VCaP (cell line): ENCODE measurements around the gene SMARCC2.

Source experiments
- H3K27ac ChIP-seq: fragments of 450-650 bp; 2 replicates; pipeline ENCODE4 v1.5.1; 2017
- TF ChIP-seq, protein P1 (sequence below): fragments of 450-650 bp; conservative IDR thresholded peaks from 2 replicates; pipeline ENCODE4 v1.5.1; 2017; ENCODE audit warnings: mild to moderate bottlenecking, moderate library complexity

The SMARCC2 gene

DNA sequence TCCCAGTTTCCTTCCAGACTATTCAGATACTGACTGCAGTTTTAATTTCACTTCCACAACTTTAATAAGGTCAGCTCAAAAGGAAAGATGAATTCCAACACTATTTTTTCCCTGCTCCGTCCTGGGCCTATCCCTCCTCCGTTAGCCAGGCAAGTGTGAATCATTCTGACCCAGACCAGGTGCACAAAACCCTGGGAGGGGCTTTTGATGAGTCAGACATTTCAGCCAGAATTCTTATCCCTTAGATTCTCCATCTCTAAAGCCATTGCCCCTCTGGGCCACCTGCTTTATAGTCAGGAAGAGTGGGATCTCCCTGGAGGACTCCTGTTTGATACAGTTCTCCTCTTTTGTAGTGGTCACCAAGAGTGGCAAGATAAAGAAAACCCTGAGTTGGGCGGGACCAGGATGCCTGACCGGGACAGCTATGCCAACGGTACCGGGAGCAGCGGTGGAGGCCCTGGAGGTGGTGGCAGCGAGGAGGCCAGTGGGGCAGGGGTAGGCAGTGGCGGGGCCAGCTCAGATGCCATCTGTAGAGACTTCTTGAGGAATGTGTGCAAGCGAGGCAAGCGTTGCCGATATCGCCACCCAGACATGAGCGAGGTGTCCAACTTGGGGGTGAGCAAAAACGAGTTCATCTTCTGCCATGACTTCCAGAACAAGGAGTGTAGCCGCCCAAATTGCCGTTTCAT is 69.0 kb downstream of the SMARCC2 start:
- H3K27ac ChIP-seq = peak overlapping the region; percentile 98
- TF ChIP-seq, protein P1, sequence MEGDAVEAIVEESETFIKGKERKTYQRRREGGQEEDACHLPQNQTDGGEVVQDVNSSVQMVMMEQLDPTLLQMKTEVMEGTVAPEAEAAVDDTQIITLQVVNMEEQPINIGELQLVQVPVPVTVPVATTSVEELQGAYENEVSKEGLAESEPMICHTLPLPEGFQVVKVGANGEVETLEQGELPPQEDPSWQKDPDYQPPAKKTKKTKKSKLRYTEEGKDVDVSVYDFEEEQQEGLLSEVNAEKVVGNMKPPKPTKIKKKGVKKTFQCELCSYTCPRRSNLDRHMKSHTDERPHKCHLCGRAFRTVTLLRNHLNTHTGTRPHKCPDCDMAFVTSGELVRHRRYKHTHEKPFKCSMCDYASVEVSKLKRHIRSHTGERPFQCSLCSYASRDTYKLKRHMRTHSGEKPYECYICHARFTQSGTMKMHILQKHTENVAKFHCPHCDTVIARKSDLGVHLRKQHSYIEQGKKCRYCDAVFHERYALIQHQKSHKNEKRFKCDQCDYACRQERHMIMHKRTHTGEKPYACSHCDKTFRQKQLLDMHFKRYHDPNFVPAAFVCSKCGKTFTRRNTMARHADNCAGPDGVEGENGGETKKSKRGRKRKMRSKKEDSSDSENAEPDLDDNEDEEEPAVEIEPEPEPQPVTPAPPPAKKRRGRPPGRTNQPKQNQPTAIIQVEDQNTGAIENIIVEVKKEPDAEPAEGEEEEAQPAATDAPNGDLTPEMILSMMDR = no peak

DNA sequence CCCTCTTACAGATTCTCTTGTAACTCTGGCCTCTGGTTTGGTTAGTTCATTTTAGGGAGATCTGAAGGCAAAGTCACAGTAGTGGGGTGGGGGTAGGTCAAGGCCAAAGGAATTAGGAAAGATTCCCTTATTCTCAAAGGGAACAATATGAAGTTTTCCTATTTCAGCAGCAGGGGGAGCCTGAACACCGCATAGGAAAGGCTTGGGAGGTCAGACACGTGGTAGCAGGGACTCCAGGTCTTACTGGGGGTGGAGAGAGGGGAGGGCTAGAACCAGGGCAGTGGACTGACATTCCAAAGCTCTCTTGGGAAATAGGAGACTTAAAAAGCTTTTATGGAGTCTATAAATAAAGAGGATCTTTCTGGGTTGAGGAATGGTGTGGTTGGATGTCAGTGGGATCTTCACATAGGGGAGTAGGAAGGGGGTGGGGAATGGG is 69.9 kb downstream of the SMARCC2 start:
- peak overlapping the region; percentile 98 for H3K27ac ChIP-seq
- TF ChIP-seq, protein P1 = peak; percentile 94

DNA sequence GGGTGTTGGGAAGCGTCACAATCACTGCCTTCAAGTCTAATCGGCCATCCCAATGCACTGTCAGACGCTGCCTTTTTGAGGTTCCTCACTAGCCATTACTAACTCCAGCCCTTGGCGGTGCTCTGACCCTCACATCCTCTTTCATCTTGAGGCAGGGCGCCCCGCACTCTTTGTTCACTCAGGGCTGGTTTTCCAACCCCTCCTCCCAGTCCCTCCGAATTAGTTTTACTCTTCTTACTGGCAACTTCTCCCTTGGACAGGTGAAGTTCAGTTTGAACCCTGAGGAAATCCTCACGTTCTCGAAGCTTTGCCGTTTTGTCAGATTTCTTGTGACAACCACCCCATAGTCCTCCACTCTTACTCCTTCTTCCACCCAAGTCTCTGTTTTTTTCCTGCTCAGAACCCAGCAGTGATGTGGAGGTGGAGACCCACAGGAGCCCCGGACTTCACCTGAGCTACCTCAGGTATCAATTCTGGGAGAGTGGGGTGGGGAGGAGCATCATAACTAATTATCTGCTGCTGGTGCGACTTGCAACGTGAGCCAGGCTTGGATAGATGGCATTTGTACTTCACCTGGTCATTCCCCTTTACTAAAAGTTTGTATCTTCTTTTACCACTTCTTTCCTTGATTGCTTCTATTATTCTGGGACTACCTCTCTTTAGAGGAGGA is 70.5 kb downstream of the SMARCC2 start:
- peak overlapping the region; percentile 98 for H3K27ac ChIP-seq
- TF ChIP-seq, protein P1 = no peak

DNA sequence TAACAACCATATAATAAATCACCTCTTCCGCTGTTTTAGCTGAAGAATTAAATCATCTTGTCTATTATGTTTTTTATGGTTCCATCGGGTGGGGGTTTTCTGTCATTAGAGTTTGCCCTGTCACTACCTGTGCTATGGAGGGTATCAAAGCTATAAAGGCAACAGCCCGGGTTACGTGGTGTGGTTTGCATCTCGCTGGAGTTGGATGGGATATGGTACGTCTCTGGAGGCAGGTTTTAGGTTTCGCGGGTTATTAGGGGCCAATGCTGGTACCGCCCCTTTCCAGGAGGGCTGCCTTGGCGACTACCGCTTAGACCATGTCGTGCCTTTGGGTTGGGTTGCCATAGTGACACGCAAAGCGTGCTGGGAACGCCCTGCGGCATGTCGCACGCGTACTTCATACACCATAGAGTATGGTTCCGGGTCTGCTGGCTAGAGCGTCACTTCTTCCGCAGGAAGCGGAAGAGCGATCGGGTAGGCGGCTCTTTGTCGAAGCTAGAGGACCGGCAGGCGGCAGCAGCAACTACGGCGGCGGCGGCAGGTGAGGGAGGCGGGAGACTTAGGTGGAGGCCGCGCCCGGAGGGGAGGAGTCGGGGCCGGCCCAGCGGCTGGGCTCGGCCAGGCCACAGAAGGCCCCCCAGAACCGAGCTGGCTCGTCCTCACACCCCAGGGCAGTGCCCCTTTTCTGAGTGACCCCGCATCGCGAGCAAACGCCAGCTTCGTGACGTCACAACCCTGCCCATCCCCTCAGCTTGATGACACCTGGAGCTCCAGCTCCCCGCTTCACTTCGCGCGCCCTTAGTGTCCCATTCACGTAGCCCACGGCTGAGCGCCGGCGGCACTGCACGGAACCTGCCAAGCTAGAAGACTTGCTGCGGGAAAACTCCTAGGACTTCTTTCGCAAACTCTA is 71.2 kb downstream of the SMARCC2 start, which contains the start of gene ZC3H10:
TSS of gene ZC3H10 (plus strand) at position 489 of the 910 bp plus-strand sequence. CDS start 2,297 bp downstream, outside the sequence.
- TF ChIP-seq, protein P1 = peak; percentile 53

DNA sequence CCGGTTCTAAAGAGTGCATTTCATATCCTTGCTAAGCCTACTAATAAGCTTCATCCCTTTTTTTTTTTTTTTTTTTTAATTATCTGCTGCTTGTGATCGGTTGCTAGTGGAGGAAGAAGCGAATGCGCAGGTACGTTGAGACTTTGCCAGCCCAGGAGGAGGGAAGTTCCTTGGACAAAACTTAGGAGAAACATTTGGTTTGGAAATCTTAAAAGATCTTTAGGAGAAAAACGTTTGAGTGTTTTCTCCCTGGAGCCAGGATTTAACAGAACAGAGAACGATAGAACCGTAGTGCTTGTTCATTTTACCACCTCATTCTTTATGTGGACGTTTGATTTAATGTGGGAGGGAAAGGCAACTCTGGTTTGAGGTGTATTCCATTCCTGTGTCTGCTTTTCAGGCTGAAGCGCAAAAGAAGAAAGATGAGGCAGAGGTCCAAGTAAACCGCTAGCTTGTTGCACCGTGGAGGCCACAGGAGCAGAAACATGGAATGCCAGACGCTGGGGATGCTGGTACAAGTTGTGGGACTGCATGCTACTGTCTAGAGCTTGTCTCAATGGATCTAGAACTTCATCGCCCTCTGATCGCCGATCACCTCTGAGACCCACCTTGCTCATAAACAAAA is 72.1 kb downstream of the SMARCC2 start:
- H3K27ac ChIP-seq = peak overlapping the region; percentile 98

More for the DNA sequence above, 71.2 kb downstream of the SMARCC2 start, which contains the start of gene ZC3H10:
- H3K27ac ChIP-seq = peak within 1 kb of the TSS; percentile 98

DNA sequence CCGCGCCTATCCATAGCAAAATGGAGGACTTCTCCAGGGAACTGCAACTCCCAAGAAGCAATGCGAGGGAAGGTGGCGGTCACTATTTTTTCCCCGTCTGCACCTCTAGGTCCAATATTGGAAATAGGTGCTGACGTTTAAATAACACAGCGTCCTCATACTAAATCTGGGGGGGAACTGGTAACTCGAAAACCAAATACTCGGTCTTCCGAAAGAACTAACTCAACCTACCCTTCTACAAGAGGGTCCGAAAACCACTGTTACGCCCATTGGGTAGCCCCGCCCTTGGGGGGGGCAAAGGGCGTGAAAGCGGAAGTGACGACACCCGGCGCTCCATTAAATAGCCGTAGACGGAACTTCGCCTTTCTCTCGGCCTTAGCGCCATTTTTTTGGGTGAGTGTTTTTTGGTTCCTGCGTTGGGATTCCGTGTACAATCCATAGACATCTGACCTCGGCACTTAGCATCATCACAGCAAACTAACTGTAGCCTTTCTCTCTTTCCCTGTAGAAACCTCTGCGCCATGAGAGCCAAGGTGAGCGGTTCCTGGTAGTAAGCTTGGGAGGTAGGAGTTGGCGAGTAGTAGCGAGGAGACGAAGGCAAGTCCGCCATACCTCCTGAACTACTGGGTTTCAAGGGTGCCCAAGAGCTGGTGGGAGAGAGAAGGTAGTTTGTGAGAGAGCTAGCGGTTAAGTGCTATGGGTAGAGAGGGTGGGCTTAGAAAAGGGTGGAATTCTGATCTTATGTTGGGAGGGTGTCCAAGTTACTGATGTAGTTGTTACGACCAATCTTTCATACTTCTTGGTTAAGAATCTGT is 72.8 kb downstream of the SMARCC2 start, which contains the start of gene RPL41:
TSS of gene RPL41 (plus strand) at position 367 of the 815 bp plus-strand sequence.
- TF ChIP-seq, protein P1 = no peak
- H3K27ac ChIP-seq = peak within 1 kb of the TSS; percentile 98

DNA sequence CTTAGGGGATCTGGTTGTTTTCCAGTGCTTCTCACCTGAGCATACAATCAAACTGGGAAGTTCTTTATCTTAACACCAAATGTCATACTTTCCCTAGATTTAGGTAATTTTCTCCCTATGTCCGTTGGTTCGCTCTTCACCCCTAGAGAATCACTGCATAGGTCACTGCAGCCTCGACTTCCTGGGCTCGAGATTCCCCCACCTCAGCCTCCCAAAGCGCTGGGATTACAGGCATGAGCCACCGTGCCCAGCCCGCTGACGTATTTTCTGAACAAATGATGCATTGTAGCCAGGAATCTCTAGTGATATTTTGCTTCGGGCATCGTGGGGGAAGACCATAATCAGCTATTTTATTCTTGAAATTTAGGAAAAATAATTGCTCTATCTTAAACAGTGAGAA is 74.0 kb downstream of the SMARCC2 start:
- TF ChIP-seq, protein P1 = no peak
- H3K27ac ChIP-seq = peak overlapping the region; percentile 98
